Measurements from ENCODE around the gene ZNF397.
A peak's percentile ranks its signal among the peaks of the same experiment; 100 is the strongest.

ZNF397 gene

DNA sequence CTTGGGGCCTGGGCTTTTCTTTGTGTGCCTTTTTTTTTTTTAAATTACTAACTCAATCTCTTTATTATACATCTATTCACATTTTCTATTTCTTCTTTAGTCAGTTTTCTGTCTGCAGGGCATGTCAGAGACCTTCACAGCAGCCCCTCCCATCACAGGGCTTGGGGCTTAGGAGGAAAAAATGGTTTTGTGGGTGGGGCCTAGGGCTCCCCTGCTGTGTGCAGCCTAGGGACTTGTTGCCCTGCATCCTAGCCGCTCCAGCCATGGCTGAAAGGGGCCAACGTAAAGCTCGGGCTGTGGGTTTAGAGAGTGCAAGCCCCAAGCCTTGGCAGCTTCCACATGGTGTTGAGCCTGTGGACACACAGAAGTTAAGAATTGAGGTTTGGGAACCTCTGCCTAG lies 35.4 kb downstream of the ZNF397 start:
- Histone ChIP-seq H3K4me1 (ENCODE audit: control insufficient read depth, insufficient read depth, low read length) (no peaks in the 10 kb centered on the region), H3K9me3 (ENCODE audit: control insufficient read depth, insufficient read depth, low read depth, low read length) (peaks cover 64% of the 10 kb centered on the region), H3K4me3 (ENCODE audit: low read depth, low read length) (no peak overlapping the region), H3K9ac (ENCODE audit: low read length) (no peak overlapping the region), H3K36me3 (ENCODE audit: control insufficient read depth, insufficient read depth, low read length) (no peaks in the 10 kb centered on the region), H3K27me3 (ENCODE audit: control insufficient read depth, insufficient read depth, low read length) (no peaks in the 10 kb centered on the region), H3K27ac (ENCODE audit: low read depth, low read length) (no peak overlapping the region)

DNA sequence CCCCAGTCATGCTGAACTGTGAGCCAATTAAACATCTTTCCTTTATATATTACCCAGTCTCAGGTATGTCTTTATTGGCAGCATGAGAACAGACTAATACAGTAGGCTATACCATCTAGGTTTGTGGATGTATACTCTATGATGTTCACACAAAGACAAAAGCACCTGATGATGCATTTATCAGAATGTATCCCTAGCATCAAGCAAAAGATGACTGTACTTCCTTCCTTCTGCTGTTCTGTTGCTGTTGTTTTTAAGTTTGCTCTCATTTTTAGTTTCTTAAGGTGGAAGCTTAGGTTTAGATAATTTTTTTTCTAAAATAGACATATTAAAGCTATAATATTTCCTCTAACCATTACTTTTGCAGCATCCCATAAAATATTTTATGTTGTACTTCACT lies 36.8 kb downstream of the ZNF397 start:
- Histone ChIP-seq H3K9me3 (ENCODE audit: control insufficient read depth, insufficient read depth, low read depth, low read length) (peaks cover 72% of the 10 kb centered on the region), H3K4me1 (ENCODE audit: control insufficient read depth, insufficient read depth, low read length) (no peaks in the 10 kb centered on the region), H3K36me3 (ENCODE audit: control insufficient read depth, insufficient read depth, low read length) (peaks cover 2% of the 10 kb centered on the region; the same call in 1 of the 2 replicates), H3K27ac (ENCODE audit: low read depth, low read length) (no peak overlapping the region), H3K27me3 (ENCODE audit: control insufficient read depth, insufficient read depth, low read length) (no peaks in the 10 kb centered on the region), H3K4me3 (ENCODE audit: low read depth, low read length) (no peak overlapping the region), H3K9ac (ENCODE audit: low read length) (no peak overlapping the region)

DNA sequence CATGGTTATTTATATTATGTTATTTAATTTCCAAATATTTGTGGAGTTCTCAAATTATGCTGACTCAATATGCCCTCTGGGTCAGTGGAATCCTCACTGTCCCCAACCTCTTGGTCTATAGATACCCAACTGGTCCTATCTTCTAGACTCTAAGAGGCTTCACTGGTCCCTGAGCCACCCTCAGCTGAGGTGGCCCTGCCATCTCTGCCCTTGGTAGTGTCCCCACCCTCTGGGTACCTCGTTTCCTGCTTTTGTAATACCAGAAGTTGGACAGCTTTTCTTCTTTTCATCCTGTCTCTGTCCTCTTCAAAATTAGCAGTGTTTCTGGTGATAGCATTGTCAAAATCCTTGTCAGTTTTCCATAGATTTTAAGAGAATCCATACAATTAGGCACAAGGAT lies 37.3 kb downstream of the ZNF397 start:
- Histone ChIP-seq H3K9me3 (ENCODE audit: control insufficient read depth, insufficient read depth, low read depth, low read length) (peaks cover 72% of the 10 kb centered on the region), H3K4me3 (ENCODE audit: low read depth, low read length) (no peak overlapping the region), H3K4me1 (ENCODE audit: control insufficient read depth, insufficient read depth, low read length) (no peaks in the 10 kb centered on the region), H3K27me3 (ENCODE audit: control insufficient read depth, insufficient read depth, low read length) (no peaks in the 10 kb centered on the region), H3K9ac (ENCODE audit: low read length) (no peak overlapping the region), H3K27ac (ENCODE audit: low read depth, low read length) (no peak overlapping the region), H3K36me3 (ENCODE audit: control insufficient read depth, insufficient read depth, low read length) (peaks cover 5% of the 10 kb centered on the region; the same call in 1 of the 2 replicates)

DNA sequence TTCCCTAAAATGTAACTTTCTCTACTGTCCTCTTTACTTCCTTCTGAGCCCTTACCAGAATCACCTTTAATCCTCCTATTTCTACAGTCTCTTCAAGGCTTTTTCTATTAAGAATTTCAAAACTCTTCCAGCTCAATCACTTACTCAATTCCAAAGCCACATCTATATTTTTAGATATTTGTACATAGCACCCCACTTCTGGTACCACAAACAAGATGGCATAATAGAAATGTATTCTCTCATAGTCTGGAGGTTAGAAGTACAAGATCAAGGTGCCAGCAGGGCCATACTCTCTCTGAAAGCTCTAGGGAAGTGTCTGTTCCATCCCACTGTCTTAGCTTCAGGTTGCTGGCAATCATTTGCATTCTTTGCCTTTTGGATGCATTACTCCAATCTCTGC lies 38.1 kb downstream of the ZNF397 start:
- Histone ChIP-seq H3K27ac (ENCODE audit: low read depth, low read length) (no peak overlapping the region), H3K4me3 (ENCODE audit: low read depth, low read length) (no peak overlapping the region), H3K4me1 (ENCODE audit: control insufficient read depth, insufficient read depth, low read length) (no peaks in the 10 kb centered on the region), H3K36me3 (ENCODE audit: control insufficient read depth, insufficient read depth, low read length) (peaks cover 14% of the 10 kb centered on the region), H3K9ac (ENCODE audit: low read length) (no peak overlapping the region), H3K9me3 (ENCODE audit: control insufficient read depth, insufficient read depth, low read depth, low read length) (peaks cover 79% of the 10 kb centered on the region), H3K27me3 (ENCODE audit: control insufficient read depth, insufficient read depth, low read length) (no peaks in the 10 kb centered on the region)

DNA sequence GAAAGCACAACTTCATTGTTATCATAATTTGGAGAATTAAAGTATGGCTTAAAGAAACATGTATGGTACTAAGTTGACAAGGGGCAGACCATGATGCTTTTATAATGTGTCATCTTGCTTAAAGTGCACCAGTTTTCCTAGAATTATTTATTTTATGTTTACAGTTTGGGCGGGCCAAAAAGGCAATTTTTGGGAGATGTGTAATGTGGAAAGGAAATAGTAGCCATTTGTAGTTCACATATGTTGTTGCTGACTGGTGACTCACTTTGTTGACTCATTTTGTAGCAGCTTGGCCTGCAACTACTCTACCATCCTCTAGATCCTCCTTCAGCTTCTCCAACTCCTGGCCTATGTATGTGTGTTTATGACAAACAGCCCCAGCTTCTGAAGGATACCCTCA lies 41.5 kb downstream of the ZNF397 start:
- H3K9me3 ChIP-seq (ENCODE audit: control insufficient read depth, insufficient read depth, low read depth, low read length): peaks cover 77% of the 10 kb centered on the region
- no peaks in the 10 kb centered on the region for H3K4me1 ChIP-seq (ENCODE audit: control insufficient read depth, insufficient read depth, low read length)
- no peak overlapping the region for H3K4me3 ChIP-seq (ENCODE audit: low read depth, low read length)
- no peaks in the 10 kb centered on the region for H3K27me3 ChIP-seq (ENCODE audit: control insufficient read depth, insufficient read depth, low read length)
- peaks cover 22% of the 10 kb centered on the region for H3K36me3 ChIP-seq (ENCODE audit: control insufficient read depth, insufficient read depth, low read length)
- no peak overlapping the region for H3K9ac ChIP-seq (ENCODE audit: low read length)
- H3K27ac ChIP-seq (ENCODE audit: low read depth, low read length): no peak overlapping the region

DNA sequence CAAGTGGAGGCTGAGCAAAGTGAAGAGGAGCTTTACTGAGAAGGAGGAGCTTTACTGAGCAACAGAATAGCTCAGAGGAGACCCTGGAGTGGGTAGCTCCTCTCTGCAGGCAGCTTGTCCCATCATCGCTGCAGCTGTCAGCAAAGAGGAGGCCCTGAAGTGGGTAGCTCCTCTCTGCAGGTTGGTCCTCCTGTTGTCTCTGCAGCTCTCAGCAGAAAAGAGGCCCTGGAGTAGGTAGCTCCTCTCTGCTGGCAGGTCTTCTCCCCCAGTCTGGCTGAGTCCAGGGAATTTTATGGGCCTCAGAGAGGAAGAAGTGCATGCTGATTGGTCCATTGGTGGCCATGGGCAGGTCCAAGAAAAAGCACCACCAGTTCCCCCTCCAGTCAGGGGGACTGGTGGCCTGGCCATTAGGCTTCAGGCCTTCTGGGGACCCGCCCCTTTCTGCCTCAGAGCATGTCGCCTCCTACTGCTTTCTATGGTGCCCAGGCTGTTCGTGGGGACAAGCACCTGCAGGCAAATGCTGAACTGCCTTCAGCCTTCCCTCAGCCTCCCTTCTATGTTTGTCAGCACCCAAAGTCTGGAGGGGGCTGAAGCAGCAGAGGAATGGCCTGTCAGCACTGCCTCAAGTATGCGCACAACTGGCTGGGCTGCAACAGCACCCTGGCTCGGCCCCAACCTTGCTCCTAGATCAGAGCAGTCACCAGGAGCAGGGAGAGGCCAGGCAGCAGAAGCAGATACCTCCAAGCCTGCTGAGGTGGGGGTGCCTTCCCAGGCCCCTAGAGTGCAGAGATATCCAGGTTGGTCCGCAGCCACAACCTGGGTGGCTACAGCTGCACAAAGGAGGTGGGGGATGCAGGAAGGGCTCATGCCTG lies 43.3 kb downstream of the ZNF397 start:
- Histone ChIP-seq H3K9ac (ENCODE audit: low read length) (no peak overlapping the region), H3K36me3 (ENCODE audit: control insufficient read depth, insufficient read depth, low read length) (peaks cover 22% of the 10 kb centered on the region), H3K4me1 (ENCODE audit: control insufficient read depth, insufficient read depth, low read length) (peaks cover under 1% of the 10 kb centered on the region; the same call in 1 of the 2 replicates), H3K27me3 (ENCODE audit: control insufficient read depth, insufficient read depth, low read length) (no peaks in the 10 kb centered on the region), H3K27ac (ENCODE audit: low read depth, low read length) (no peak overlapping the region), H3K4me3 (ENCODE audit: low read depth, low read length) (no peak overlapping the region), H3K9me3 (ENCODE audit: control insufficient read depth, insufficient read depth, low read depth, low read length) (peaks cover 60% of the 10 kb centered on the region)

DNA sequence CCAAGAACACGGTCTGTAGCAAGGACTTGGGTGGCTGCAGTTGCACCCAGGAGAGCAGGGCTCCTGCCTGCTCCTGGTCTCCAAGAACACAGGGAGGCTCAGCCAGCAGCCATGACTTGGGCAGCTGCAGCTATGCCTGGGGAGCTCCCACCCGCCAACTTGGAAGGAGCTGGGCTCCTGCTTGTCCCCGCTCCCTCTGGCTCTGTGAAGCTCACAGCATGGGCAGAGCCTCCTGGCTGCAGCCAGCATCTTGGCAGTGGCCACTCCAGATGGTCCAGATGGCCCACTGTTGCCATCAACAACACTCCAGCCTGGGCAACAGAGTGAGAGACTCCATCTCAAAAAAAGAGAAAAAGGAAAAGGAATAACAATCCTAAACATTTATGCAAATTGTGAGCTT lies 44.0 kb downstream of the ZNF397 start:
- no peak overlapping the region for H3K9ac ChIP-seq (ENCODE audit: low read length)
- no peak overlapping the region for H3K27ac ChIP-seq (ENCODE audit: low read depth, low read length)
- H3K36me3 ChIP-seq (ENCODE audit: control insufficient read depth, insufficient read depth, low read length): peaks cover 22% of the 10 kb centered on the region
- peaks cover 55% of the 10 kb centered on the region for H3K9me3 ChIP-seq (ENCODE audit: control insufficient read depth, insufficient read depth, low read depth, low read length)
- peaks cover 4% of the 10 kb centered on the region; the same call in 1 of the 2 replicates for H3K4me1 ChIP-seq (ENCODE audit: control insufficient read depth, insufficient read depth, low read length)
- no peaks in the 10 kb centered on the region for H3K27me3 ChIP-seq (ENCODE audit: control insufficient read depth, insufficient read depth, low read length)
- no peak overlapping the region for H3K4me3 ChIP-seq (ENCODE audit: low read depth, low read length)

DNA sequence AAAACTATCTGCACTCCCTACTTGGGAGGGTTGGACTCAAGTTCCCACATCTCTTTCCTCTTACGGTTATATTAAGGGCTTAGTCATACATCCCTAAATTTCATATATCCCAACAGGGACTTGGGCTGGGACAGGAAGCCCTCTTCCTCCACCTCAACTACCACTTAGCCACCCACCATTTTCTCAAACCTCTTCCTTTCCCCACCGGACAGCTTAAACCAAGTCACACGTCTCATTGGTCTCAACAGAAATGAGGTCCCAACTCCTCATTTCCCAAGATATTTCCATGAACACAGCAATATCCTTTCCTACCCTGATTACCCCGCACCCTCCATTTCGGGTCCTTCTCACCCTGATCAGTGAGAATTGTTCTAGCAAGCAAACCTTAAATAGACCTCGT lies 48.5 kb downstream of the ZNF397 start:
- Histone ChIP-seq H3K36me3 (ENCODE audit: control insufficient read depth, insufficient read depth, low read length) (peaks cover 19% of the 10 kb centered on the region), H3K27ac (ENCODE audit: low read depth, low read length) (peak overlapping the region; percentile 59; the same call in 1 of the 2 replicates), H3K9me3 (ENCODE audit: control insufficient read depth, insufficient read depth, low read depth, low read length) (peaks cover 19% of the 10 kb centered on the region)

DNA sequence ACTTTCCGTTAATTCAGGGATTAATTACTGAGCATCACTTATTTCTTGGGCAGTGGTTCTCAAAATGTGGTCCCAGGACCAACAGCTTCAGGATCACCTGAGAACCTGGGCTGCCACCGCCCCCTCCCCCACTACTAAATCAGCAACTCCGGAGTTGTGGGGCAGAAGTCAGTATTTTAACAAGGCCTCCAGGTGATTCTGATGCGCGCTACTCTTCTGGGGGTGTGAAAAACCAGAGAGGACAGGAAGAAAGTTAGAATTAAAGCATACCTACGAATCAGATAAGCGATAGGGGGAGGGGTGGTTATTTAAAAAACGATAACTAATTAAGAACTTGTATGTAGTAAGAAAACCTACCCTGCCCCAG lies 48.9 kb downstream of the ZNF397 start:
- Histone ChIP-seq H3K9me3 (ENCODE audit: control insufficient read depth, insufficient read depth, low read depth, low read length) (peaks cover 15% of the 10 kb centered on the region), H3K9ac (ENCODE audit: low read length) (peak overlapping the region; percentile 84), H3K4me3 (ENCODE audit: low read depth, low read length) (peak overlapping the region; percentile 79), H3K27ac (ENCODE audit: low read depth, low read length) (peak overlapping the region; percentile 59; the same call in 1 of the 2 replicates), H3K27me3 (ENCODE audit: control insufficient read depth, insufficient read depth, low read length) (no peaks in the 10 kb centered on the region), H3K36me3 (ENCODE audit: control insufficient read depth, insufficient read depth, low read length) (peaks cover 19% of the 10 kb centered on the region), H3K4me1 (ENCODE audit: control insufficient read depth, insufficient read depth, low read length) (peaks cover 4% of the 10 kb centered on the region; the same call in 1 of the 2 replicates)

More for the DNA sequence above, 48.5 kb downstream of the ZNF397 start:
- no peaks in the 10 kb centered on the region for H3K27me3 ChIP-seq (ENCODE audit: control insufficient read depth, insufficient read depth, low read length)
- peaks cover 4% of the 10 kb centered on the region; the same call in 1 of the 2 replicates for H3K4me1 ChIP-seq (ENCODE audit: control insufficient read depth, insufficient read depth, low read length)
- peak overlapping the region; percentile 84 for H3K9ac ChIP-seq (ENCODE audit: low read length)
- peak overlapping the region; percentile 79 for H3K4me3 ChIP-seq (ENCODE audit: low read depth, low read length)

DNA sequence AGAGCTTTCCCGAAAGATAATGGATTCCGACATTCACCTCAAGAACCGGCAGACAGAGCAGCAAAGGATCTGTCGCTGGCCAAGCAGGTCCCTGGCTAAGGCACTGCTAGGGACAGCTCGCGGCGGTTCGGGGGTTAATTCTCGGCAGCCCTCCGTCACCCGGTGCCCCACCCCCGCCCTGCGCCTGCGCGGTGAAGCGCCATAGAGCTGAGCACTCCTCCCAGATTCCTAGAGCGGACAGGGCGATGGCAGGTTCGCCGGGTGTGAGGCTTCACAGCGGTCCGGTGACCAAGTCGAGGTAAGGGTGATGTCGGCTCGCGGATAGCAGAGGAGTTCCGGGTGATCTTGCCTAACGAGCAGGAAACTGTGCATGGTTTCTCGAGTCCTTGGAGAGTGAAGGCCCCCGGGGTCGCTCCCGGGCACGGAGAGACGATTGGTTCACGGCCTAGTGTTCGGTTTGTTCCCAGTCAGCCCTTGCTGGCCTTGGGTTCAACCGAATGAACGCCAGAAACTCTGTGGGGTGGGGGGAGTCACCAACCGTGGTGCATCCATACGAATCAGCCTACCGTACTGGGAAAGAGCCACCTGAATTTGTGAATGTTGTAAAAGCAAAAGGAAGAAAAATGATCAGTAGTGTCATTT lies 49.4 kb downstream of the ZNF397 start, which contains the start of gene ZSCAN30:
Gene ZSCAN30 (minus strand): TSS at position 136 of the 642 bp plus-strand sequence. CDS start 25,877 bp downstream, outside the sequence.
- peak within 1 kb of the TSS; percentile 84 for H3K9ac ChIP-seq (ENCODE audit: low read length)
- peaks cover 12% of the 10 kb centered on the region for H3K9me3 ChIP-seq (ENCODE audit: control insufficient read depth, insufficient read depth, low read depth, low read length)
- peaks cover 4% of the 10 kb centered on the region; the same call in 1 of the 2 replicates for H3K4me1 ChIP-seq (ENCODE audit: control insufficient read depth, insufficient read depth, low read length)
- H3K27me3 ChIP-seq (ENCODE audit: control insufficient read depth, insufficient read depth, low read length): no peaks in the 10 kb centered on the region
- H3K27ac ChIP-seq (ENCODE audit: low read depth, low read length): peak within 1 kb of the TSS; percentile 59; the same call in 1 of the 2 replicates
- peak within 1 kb of the TSS; percentile 79 for H3K4me3 ChIP-seq (ENCODE audit: low read depth, low read length)
- H3K36me3 ChIP-seq (ENCODE audit: control insufficient read depth, insufficient read depth, low read length): peaks cover 22% of the 10 kb centered on the region

DNA sequence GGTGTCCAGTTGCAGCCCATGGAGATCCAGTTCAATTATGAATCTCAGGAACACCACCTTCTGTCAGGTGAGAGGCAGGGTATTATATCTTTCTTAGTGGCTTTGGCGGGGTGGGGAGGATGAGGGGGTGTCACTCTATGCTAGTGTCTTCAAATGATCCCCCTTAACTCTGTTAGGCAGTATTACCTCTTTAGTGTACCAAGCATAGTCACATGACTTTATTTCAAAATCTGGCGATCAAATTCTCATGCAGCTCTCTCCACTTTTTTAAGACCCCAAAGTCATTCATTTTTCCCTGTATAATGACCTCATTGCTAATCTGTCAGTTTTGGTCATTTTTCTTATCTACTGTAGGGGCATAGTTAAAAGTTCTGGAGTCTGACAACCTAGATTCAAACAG lies 50.3 kb downstream of the ZNF397 start:
- peaks cover 9% of the 10 kb centered on the region for H3K9me3 ChIP-seq (ENCODE audit: control insufficient read depth, insufficient read depth, low read depth, low read length)
- no peaks in the 10 kb centered on the region for H3K27me3 ChIP-seq (ENCODE audit: control insufficient read depth, insufficient read depth, low read length)
- peak overlapping the region; percentile 79 for H3K4me3 ChIP-seq (ENCODE audit: low read depth, low read length)
- H3K9ac ChIP-seq (ENCODE audit: low read length): no peak overlapping the region
- H3K36me3 ChIP-seq (ENCODE audit: control insufficient read depth, insufficient read depth, low read length): peaks cover 31% of the 10 kb centered on the region
- no peak overlapping the region for H3K27ac ChIP-seq (ENCODE audit: low read depth, low read length)
- peaks cover 4% of the 10 kb centered on the region; the same call in 1 of the 2 replicates for H3K4me1 ChIP-seq (ENCODE audit: control insufficient read depth, insufficient read depth, low read length)

Data from HUES6 (cell line).